Measurements from ENCODE around the gene HAUS8.

HAUS8 gene

DNA sequence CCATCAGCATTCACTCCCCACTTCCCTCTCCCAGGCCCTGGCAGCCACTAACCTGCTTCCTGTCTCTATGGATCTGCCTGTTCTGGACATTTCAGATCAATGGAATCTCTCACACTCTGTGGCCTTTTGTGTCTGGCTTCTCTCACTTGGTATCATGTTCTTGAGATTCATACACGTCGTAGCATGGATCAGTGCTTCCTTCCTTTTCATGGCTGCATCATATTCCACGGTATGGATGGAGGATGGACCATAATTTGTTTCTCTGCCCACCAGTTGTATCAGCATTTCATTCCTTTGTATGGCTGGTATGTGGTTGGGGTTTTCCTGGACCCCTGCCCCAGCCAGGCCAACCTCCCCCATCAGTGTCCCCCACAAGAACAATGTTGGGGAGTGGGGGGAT is 36.5 kb upstream of the HAUS8 start:
- TF ChIP-seq TARDBP (IDR thresholded peaks at IDR 0.05), result no peak
- TF ChIP-seq FOXA1 (IDR thresholded peaks at IDR 0.05), result no peak
- no peak for DNase-seq (ENCODE audit: extremely low spot score)
- CTCF ChIA-PET, result no interaction called here
- POLR2A ChIA-PET, result no interaction called here

DNA sequence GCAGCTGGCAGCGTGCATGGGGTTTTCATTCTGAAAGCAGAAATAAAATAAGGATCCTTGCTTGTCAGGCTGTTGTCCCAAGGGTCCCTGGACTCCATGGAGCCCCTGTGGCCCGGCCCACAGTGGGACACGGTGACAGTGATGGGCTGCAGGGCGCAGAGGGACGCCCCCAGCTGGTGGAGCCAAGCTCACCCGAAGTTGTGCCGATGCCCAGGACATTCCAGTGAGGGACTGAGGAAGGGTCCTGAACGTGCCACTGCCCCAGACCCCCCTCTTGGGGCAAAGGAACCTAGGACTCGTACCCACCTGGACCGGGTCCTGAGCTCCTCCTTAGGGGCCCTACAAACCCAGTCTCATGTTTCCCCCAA is 35.3 kb upstream of the HAUS8 start:
- TF ChIP-seq FOXK2 (IDR thresholded peaks at IDR 0.05), result no peak
- TF ChIP-seq, protein P1, sequence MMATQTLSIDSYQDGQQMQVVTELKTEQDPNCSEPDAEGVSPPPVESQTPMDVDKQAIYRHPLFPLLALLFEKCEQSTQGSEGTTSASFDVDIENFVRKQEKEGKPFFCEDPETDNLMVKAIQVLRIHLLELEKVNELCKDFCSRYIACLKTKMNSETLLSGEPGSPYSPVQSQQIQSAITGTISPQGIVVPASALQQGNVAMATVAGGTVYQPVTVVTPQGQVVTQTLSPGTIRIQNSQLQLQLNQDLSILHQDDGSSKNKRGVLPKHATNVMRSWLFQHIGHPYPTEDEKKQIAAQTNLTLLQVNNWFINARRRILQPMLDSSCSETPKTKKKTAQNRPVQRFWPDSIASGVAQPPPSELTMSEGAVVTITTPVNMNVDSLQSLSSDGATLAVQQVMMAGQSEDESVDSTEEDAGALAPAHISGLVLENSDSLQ (IDR thresholded peaks at IDR 0.05), result no peak
- TF ChIP-seq TARDBP (IDR thresholded peaks at IDR 0.05), result no peak
- no peak for TF ChIP-seq FOXM1 (IDR thresholded peaks at IDR 0.05; ENCODE audit: borderline replicate concordance)
- no peak for TF ChIP-seq NFRKB (IDR thresholded peaks at IDR 0.05)
- no peak for TF ChIP-seq HDGF (IDR thresholded peaks at IDR 0.05; ENCODE audit: borderline replicate concordance)
- no peak for TF ChIP-seq ELF4 (IDR thresholded peaks at IDR 0.05)
- TF ChIP-seq BHLHE40 (IDR thresholded peaks at IDR 0.05; ENCODE audit: borderline replicate concordance), result no peak
- no peak for TF ChIP-seq SUZ12 (IDR thresholded peaks at IDR 0.05)
- TF ChIP-seq LEF1 (IDR thresholded peaks at IDR 0.05; ENCODE audit: borderline replicate concordance), result no peak
- DNase-seq (ENCODE audit: extremely low spot score), result no peak
- ChIA-PET POLR2A (no interaction called here), CTCF (no interaction called here)

- no peak for DNase-seq (ENCODE audit: extremely low spot score)
- CTCF ChIA-PET, result no interaction called here
- no peak for TF ChIP-seq LEF1 (IDR thresholded peaks at IDR 0.05; ENCODE audit: borderline replicate concordance)
- no peak for TF ChIP-seq SP1 (IDR thresholded peaks at IDR 0.05)
- no peak for TF ChIP-seq CTBP1 (IDR thresholded peaks at IDR 0.05; ENCODE audit: borderline replicate concordance)
- TF ChIP-seq HDGF (IDR thresholded peaks at IDR 0.05; ENCODE audit: borderline replicate concordance), result no peak
- TF ChIP-seq ARNT (IDR thresholded peaks at IDR 0.05), result no peak
- no peak for TF ChIP-seq FOXA1 (IDR thresholded peaks at IDR 0.05)
- no peak for TF ChIP-seq L3MBTL2 (conservative IDR thresholded peaks at IDR 0.05)
- no peak for TF ChIP-seq TARDBP (IDR thresholded peaks at IDR 0.05)
- TF ChIP-seq ZNF384 (IDR thresholded peaks at IDR 0.05), result no peak
- TF ChIP-seq FOXM1 (IDR thresholded peaks at IDR 0.05; ENCODE audit: borderline replicate concordance), result no peak
- no peak for TF ChIP-seq ELF4 (IDR thresholded peaks at IDR 0.05)
- TF ChIP-seq BHLHE40 (IDR thresholded peaks at IDR 0.05; ENCODE audit: borderline replicate concordance), result no peak
- TF ChIP-seq, protein P1 (IDR thresholded peaks at IDR 0.05), result no peak
- TF ChIP-seq FOXK2 (IDR thresholded peaks at IDR 0.05), result no peak
- no peak for TF ChIP-seq NFRKB (IDR thresholded peaks at IDR 0.05)
- no peak for TF ChIP-seq SUZ12 (IDR thresholded peaks at IDR 0.05)
- POLR2A ChIA-PET, result no interaction called here
Observed at GRCh38 chr19:17109962-17110598, 34.8 kb upstream of the HAUS8 start.

GRCh38 chr19:17109300-17109699 is 34.0 kb upstream of the HAUS8 start:
- TF ChIP-seq CTBP1 (IDR thresholded peaks at IDR 0.05; ENCODE audit: borderline replicate concordance), result no peak
- TF ChIP-seq HDGF (IDR thresholded peaks at IDR 0.05; ENCODE audit: borderline replicate concordance), result no peak
- TF ChIP-seq FOXK2 (IDR thresholded peaks at IDR 0.05), result no peak
- TF ChIP-seq L3MBTL2 (conservative IDR thresholded peaks at IDR 0.05), result no peak
- TF ChIP-seq FOXM1 (IDR thresholded peaks at IDR 0.05; ENCODE audit: borderline replicate concordance), result no peak
- no peak for TF ChIP-seq NFRKB (IDR thresholded peaks at IDR 0.05)
- CTCF ChIA-PET, result no interaction called here
- no peak for DNase-seq (ENCODE audit: extremely low spot score)
- POLR2A ChIA-PET, result no interaction called here

DNA sequence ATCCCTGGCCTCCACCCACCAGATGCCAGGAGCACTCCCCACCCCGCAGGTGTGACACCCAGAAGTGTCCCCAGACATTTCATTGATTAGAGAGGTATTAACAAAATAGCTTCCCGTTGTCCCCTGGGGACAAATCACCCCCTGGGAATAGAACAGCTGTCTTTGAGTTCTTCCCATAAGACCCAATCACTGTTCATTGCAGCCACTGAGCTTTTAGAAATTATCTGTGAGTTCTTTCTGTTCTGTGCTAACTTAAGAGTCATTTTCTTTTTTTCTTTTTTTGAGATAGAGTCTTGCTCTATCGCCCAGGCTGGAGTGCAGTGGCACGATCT is 33.2 kb upstream of the HAUS8 start:
- POLR2A ChIA-PET, result no interaction called here

More for the DNA sequence above, 33.2 kb upstream of the HAUS8 start:
- DNase-seq (ENCODE audit: extremely low spot score), result no peak
- CTCF ChIA-PET, result no interaction called here
- TF ChIP-seq L3MBTL2 (conservative IDR thresholded peaks at IDR 0.05), result no peak
- no peak for TF ChIP-seq ELF4 (IDR thresholded peaks at IDR 0.05)
- TF ChIP-seq LEF1 (IDR thresholded peaks at IDR 0.05; ENCODE audit: borderline replicate concordance), result no peak
- TF ChIP-seq CTBP1 (IDR thresholded peaks at IDR 0.05; ENCODE audit: borderline replicate concordance), result no peak
- TF ChIP-seq SUZ12 (IDR thresholded peaks at IDR 0.05), result no peak
- TF ChIP-seq NFRKB (IDR thresholded peaks at IDR 0.05), result no peak
- no peak for TF ChIP-seq FOXM1 (IDR thresholded peaks at IDR 0.05; ENCODE audit: borderline replicate concordance)
- TF ChIP-seq FOXA1 (IDR thresholded peaks at IDR 0.05), result no peak
- TF ChIP-seq SP1 (IDR thresholded peaks at IDR 0.05), result no peak
- no peak for TF ChIP-seq BHLHE40 (IDR thresholded peaks at IDR 0.05; ENCODE audit: borderline replicate concordance)
- TF ChIP-seq, protein P1 (IDR thresholded peaks at IDR 0.05), result no peak
- TF ChIP-seq ZNF384 (IDR thresholded peaks at IDR 0.05), result no peak
- TF ChIP-seq FOXK2 (IDR thresholded peaks at IDR 0.05), result no peak
- TF ChIP-seq ARNT (IDR thresholded peaks at IDR 0.05), result no peak
- TF ChIP-seq HDGF (IDR thresholded peaks at IDR 0.05; ENCODE audit: borderline replicate concordance), result no peak
- TF ChIP-seq TARDBP (IDR thresholded peaks at IDR 0.05), result no peak

All from HEK293T (cell line).